GM19099 (cell line): ENCODE measurements around the gene FBXO44.

Experiments used
- POLR2A ChIP-seq: IDR thresholded peaks from 3 replicates; pipeline ENCODE4 v1.6.1; 2011; ENCODE audit warnings: low read depth; ENCODE audit not compliant: insufficient read length; ENCODE audit errors: extremely low read depth

The FBXO44 gene

GRCh38 chr1:11654137-11654938 is at the start of gene FBXO44, which contains the start of gene FBXO2:
FBXO44 (plus strand) TSS chr1:11654877; CDS start chr1:11655836, 959 bp downstream.
FBXO2 (minus strand) TSS chr1:11654429; CDS start chr1:11654340, 89 bp downstream.
- TF ChIP-seq POLR2A, result peak; percentile 31

GRCh38 chr1:11606775-11607174 is 47.9 kb upstream of the FBXO44 start:
- no peak for TF ChIP-seq POLR2A

- TF ChIP-seq POLR2A, result no peak
Measured at GRCh38 chr1:11610629-11611180, 44.0 kb upstream of the FBXO44 start.

GRCh38 chr1:11611638-11612327 is 42.9 kb upstream of the FBXO44 start:
- TF ChIP-seq POLR2A, result no peak

- TF ChIP-seq POLR2A, result no peak
Measured at GRCh38 chr1:11613347-11613746, 41.3 kb upstream of the FBXO44 start.

GRCh38 chr1:11615090-11615489 is 39.6 kb upstream of the FBXO44 start:
- no peak for TF ChIP-seq POLR2A

- no peak for TF ChIP-seq POLR2A
Measured at GRCh38 chr1:11616766-11617165, 37.9 kb upstream of the FBXO44 start.

- TF ChIP-seq POLR2A, result no peak
Measured at GRCh38 chr1:11617314-11617713, 37.4 kb upstream of the FBXO44 start.

GRCh38 chr1:11617741-11618140 is 36.9 kb upstream of the FBXO44 start:
- no peak for TF ChIP-seq POLR2A

GRCh38 chr1:11620405-11620804 is 34.3 kb upstream of the FBXO44 start:
- TF ChIP-seq POLR2A, result no peak

- TF ChIP-seq POLR2A, result no peak
Measured at GRCh38 chr1:11620924-11621323, 33.8 kb upstream of the FBXO44 start.

- no peak for TF ChIP-seq POLR2A
Measured at GRCh38 chr1:11622398-11622797, 32.3 kb upstream of the FBXO44 start.

- TF ChIP-seq POLR2A, result no peak
Measured at GRCh38 chr1:11623702-11624101, 31.0 kb upstream of the FBXO44 start.

GRCh38 chr1:11626551-11626950 is 28.1 kb upstream of the FBXO44 start:
- no peak for TF ChIP-seq POLR2A

GRCh38 chr1:11628767-11629166 is 25.9 kb upstream of the FBXO44 start:
- TF ChIP-seq POLR2A, result no peak
